GM20000 (cell line): ENCODE measurements around the gene KIAA0232.

Experiments
- DNase-seq: peaks from one replicate; pipeline ENCODE4 v3.0.0; 2012; ENCODE audit warnings: low spot score
- TF ChIP-seq, protein P1 (sequence below): IDR thresholded peaks from 2 replicates; pipeline ENCODE4 v1.5.1; 2012; ENCODE audit warnings: mild to moderate bottlenecking, control low read depth; ENCODE audit errors: extremely low read depth, missing control alignments

The KIAA0232 gene

DNA sequence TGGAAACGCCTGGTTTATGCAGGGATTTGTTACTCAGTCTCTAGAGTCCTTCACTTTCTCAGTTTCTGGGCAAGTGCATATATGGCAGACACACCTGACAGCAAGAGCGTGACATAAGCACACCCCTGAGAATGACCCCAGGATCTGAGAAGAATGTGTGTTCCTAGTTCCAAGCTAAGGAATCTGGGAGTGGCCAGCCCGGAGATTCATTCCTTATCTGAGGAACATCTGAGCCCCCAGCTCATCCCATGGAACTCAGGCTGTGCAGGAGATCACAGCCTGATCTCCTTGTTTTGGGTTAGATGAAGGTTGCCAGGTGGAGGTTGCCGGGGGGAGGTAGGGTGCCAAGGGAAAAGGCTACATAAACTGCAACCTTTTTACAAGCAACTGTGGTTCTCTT lies 23.8 kb upstream of the KIAA0232 start:
- no peak for DNase-seq
- TF ChIP-seq, protein P1, sequence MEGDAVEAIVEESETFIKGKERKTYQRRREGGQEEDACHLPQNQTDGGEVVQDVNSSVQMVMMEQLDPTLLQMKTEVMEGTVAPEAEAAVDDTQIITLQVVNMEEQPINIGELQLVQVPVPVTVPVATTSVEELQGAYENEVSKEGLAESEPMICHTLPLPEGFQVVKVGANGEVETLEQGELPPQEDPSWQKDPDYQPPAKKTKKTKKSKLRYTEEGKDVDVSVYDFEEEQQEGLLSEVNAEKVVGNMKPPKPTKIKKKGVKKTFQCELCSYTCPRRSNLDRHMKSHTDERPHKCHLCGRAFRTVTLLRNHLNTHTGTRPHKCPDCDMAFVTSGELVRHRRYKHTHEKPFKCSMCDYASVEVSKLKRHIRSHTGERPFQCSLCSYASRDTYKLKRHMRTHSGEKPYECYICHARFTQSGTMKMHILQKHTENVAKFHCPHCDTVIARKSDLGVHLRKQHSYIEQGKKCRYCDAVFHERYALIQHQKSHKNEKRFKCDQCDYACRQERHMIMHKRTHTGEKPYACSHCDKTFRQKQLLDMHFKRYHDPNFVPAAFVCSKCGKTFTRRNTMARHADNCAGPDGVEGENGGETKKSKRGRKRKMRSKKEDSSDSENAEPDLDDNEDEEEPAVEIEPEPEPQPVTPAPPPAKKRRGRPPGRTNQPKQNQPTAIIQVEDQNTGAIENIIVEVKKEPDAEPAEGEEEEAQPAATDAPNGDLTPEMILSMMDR, result no peak

DNA sequence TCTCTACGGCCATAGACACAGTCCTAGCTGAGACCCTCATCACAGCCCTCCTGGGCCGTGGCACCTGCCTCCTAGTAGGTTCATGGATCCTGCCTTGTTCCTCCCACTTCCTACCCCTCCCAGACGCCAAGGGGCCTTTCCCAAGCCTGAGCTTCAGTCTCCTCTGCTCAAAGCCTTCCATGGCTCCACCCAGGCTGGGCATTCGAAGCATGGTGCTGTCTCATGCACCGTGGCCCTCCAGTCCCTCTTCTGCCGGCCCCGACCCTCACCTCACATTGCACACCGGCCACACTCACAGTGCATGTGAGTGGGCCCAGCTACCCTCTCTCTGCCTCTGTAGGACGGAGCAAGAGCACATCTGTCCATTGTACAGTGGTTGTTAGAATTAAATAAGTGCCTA lies 21.7 kb upstream of the KIAA0232 start:
- TF ChIP-seq, protein P1, result no peak
- DNase-seq, result no peak

DNA sequence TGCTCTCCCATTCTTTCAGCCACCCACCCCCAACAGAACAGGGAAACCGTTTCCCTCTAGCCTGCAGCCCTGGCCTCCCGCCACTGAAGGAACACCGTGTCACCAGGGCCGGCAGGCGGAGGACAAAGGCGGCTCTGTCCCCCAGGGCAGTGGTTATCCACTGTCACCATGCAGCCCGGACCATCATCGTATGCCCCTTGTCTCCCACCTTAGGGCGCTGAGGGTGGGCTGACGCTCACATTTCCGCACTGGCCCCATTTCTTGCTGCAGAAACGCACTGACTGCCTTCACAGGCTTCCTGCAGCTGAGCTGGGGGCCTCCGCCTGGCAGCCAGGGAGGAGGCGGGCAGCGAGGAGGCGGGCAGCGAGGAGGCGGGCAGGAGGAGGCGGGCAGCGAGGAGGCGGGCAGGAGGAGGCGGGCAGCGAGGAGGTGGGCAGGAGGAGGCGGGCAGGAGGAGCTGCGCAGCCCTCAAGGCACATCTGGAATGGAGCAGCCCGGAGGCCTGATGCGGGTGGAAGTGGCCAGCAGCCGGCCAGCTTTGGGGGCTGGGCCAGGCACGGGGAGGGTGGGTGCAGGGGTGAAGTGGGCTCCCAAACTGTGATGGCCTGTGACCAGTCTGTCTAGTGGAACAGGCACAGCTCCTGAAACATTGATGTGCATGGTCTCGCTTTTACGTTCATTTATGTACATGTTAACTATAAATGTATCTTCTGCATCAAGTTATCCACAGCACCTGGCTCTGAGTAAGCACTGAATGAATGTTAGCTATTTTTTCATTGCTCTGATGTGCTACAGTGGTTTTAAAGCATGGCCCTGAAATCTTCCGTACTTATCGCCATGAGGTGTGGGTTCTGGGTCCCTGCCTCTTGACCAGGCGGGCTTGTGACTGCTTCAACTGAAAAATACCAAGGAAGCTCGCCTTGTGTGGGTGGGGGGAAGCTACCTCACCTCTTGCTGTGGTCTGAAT lies 20.6 kb upstream of the KIAA0232 start:
- DNase-seq, result no peak
- TF ChIP-seq, protein P1, result no peak

DNA sequence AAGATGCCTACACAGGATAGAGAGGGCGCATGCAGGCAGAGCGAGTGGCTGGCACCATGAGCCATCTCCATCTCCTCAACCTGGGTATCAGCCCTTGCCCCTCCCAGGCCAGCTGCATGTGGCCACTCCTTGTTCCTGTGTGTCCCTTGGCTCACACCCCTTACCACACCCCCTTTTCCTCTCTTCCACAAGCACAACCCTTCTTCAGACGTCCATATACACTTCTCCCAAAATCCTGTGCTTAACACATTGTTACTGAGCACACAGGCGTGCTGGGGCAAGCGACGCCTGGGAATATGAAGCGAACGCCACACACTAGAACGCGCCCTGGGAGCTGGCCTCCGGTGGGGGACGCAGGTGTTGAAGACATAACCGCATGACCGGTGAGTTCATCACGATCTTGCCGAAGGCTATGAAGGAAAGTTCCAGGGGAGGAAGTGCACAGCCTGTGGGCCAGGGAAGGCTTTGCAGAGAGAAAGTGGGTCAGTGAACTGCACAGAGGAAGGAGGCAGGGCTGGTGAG lies 19.1 kb upstream of the KIAA0232 start:
- no peak for DNase-seq
- TF ChIP-seq, protein P1, result no peak

- DNase-seq, result no peak
- TF ChIP-seq, protein P1, result no peak
Observed at GRCh38 chr4:6764976-6765620, 17.4 kb upstream of the KIAA0232 start.

DNA sequence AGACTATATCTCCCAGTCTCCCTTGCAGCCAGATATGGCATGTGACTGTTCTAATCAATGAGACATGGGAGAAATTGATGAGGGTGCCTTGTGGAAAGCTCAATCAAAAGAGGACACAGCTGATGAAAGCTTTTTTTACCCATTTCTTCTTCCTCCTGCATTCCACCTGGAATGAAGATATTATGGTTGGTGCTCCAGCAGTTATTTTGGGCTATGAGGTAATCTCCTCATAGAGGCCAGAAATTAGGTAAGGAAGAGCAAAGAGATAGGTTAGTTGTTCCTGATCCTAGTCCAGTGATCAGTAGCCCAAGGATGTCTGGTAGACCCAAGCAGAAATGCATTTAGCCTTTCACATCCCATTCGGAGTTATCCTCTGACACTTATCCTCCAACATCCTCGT lies 16.8 kb upstream of the KIAA0232 start:
- DNase-seq, result no peak
- TF ChIP-seq, protein P1, result no peak

GRCh38 chr4:6767386-6767747 lies 15.2 kb upstream of the KIAA0232 start:
- DNase-seq, result no peak
- TF ChIP-seq, protein P1, result no peak
